GM20431 (cell line): ENCODE results near the gene RNF214.
"Not testable (repeated sequence)": the region's sequence is repeated elsewhere in the genome, so short reads cannot be mapped to it uniquely, and the experiment has no call there.

Experiments
- in situ Hi-C: fragments of 300-500 bp; cut with MseI, MboI; formaldehyde crosslinking; loops from one replicate; pipeline ENCODE4 v1.15.0; 2020; ENCODE audit warnings: low sequenced_read_pairs; ENCODE audit not compliant: unreplicated experiment

RNF214 gene

DNA sequence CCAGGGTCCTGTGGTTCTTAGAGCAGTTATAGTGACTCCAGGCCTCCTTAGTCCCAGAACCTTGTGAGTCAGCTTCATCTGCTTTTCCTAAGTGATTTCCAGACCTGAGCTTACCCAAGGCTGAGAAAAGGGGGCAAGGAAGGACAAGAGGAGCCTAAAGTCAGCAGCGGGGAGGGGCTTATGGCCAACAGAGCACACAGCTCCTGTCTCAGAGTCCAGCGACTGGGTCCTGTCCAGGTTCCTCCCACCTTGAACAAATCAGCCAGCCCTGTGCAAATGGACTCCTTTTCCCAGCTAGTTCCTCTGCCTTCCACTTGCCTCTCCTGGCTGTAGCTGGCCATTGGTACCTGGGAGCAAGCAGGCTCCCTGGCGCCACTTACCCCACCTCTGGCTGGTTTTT, 72.7 kb downstream of the RNF214 start:
- in situ Hi-C loops: no loop called here

DNA sequence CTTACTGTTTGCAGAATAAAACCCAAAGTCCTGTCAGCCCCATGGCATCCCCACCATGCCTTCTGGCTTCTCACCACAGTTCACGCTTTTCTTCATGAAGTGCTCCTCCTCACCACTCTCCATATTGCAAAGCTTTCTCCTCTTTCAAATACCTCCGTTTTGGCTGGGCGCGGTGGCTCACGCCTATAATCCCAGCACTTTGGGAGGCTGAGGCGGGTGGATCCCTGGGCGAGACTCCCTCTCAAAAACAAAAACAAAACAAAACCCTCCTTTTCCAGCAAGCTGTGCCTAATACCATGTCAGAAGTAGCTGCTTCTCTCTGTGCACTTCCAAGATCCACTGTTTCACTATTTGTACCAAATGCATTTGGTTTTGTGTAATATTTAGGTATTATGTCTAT, 76.8 kb downstream of the RNF214 start:
- in situ Hi-C loops: no loop called here

DNA sequence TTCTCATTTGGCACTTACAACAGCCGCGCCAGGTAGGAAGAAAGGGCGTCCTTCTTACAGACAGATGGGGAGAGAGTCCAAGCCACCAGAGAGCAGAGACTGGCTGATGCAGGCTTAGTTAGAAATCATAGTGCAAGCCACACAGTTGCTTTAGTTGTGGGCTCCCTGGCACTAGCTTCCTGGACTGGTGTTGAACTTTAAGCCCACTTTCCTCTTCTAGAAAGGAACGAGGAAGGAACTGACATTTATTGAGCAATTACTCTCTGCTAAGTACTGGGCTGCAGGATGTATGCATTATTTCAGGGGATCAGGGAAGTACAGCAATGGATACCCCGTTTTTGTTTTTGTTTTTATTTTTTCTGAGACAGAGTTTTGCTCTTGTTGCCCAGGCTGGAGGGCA, 80.6 kb downstream of the RNF214 start:
- in situ Hi-C loops: no loop called here

DNA sequence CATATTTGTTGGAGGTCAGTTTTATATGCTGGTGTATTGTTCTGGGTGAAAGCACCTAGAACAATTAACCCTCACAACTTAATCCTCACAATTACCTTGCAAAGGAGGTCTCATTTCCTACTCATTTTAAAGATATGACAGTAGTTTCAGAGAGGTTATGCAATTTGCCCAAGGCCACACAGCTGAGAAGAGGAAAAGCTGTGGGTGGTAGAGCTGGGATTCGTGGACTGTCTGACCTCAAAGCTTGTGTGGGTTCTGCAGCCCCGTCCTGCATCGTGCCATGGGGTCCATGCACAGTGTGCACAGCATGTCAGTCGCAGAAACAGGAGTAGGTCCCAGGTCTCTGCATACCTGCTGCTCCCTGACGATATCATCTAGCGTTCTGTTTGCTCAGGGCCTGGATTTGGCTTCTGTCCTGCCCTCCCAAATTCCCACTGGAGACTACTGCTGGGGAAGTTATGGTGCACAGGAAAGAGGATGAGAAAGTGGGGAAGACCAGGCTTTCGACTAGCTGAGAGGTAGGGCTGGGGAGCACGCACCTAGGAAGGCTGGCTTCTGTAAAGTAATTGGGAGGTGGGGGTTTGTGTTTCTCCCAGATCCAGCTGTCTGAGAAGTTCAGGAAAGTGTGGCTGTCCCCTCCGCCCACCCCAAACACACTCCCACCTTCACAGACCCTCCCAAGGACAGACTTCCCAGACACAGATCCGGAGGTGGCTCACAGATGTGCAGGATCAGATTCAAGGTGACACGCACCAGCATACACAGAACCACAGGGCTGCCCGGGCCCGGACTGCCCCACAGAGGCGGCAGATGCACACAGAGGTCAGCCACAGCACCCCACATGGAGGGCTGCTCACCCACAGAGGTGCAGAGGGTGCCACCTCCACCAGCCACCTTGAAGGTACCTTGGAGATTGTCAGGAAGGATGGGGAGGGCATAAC, 81.6 kb downstream of the RNF214 start:
- in situ Hi-C loops: no loop called here

DNA sequence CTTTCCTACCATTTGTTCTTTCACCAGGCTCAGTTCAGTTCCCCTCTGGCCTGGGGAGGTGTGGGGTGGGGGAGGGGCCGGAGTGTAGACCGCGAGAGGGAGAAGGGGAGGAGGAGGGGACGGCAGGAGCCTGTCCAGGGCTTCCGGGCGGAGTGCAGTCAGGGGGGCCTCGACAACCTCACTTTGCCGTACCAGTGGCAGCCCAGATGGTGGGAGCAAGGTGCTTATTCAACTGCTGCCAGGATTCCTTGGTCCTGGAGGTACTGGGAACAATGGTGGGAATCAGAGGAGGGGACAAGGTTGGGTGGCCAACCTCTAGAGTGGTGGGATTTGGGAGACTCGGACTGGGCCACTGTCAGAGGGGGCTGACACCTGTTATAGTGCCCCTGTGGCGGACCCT, 82.4 kb downstream of the RNF214 start:
- in situ Hi-C loops: no loop called here

DNA sequence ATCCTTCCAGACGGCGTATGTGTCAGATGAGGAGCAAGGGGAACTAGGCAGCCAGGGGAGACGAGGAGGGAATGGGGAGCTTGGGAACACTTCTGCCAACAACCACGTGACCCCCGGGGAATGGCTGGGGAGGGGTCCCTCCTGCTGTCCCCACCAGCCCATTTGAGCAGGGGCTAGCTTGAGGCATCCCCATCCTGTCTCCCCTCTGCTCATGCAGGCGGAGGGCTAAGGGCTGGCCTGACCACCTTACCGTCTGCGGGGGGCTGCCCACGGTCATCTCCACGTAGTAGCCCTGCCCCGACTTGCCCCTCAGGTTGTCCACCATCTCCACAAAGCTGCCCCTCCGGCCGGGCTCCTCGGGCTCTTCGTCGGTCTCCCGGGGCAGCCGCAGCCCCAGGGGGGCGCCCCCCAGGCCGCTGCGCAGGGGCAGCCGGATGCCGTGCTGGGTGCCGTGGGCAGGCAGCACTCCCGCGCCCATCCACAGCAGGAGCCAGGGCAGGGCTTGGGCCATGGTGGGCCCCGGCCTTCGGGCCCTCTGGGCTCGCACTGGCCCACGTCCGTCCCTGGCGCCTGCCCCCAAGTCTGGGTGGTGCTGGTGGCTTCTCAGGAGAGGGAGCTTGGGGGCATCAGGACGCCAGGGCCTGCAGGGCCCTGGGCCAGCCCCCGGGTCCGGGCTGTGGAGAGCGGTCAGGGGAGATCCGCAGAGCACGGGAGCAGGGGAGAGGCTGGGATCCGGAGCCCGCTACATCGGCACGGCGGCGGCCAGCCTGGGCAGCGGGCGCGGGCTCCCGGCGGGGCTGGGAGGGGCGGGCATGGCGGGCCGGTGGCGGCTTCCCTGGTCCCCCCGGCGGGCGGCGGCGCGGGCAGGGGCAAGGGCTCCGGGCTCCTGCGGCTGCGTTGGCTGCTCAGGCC, 83.1 kb downstream of the RNF214 start:
- in situ Hi-C loops: no loop called here

DNA sequence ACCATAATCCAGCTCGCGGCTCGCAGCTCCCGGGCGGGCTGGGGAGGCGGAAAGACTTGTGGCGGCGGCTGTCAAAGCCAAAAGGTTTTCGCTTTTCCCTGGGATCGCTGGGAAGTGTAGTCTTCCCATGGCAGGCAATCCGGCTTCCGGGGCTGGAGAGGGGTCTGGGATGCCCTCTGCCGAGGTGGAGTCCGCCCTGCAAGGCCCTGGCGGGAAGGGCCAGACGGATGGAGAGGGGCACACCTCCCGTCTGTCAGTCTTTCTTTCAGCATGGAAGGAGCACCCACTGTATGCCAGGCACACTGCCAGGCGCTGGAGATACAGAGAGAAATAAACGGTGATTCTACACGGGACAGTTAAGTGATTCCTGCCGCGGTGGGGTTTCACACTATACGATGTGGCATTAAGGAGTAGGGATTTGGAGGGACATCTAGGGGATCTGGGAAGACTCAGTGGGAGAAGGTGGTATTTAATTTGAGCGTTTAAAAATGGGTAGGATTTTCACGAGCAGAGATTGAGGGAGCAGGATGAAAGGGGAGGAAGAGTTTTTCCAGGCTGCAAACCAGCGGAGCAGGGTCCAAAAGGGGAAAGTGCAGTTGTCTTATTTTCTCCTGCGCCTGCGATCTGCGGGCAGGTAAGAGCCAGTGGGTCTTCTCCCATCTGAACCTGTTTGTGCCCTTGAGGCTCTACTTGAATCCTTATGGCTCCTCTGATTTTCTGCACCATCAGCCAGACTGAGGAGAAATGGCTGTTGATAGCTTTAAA, 83.9 kb downstream of the RNF214 start, which contains the start of gene BACE1:
Gene BACE1 (minus strand): TSS at position 60 of the 765 bp plus-strand sequence. CDS start 461 bp downstream, outside the sequence.
- in situ Hi-C loops: no loop called here

DNA sequence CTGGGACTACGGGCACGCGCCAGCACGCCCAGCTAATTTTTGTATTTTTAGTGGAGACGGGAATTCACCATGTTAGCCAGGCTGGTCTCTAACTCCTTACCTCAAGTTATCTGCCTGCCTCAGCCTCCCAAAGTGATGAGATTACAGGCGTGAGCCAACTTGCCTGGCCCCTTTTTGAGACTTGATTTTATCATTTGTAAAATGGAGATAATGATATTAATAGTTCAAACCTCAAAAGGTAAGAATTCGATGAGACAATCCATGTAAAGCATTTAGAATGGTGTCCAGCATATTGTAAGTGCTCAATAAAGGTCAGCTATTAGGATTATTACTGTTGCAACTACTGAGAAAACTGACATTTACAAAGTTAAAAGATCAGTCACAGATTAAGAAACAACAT, 86.3 kb downstream of the RNF214 start:
- in situ Hi-C loops: no loop called here

DNA sequence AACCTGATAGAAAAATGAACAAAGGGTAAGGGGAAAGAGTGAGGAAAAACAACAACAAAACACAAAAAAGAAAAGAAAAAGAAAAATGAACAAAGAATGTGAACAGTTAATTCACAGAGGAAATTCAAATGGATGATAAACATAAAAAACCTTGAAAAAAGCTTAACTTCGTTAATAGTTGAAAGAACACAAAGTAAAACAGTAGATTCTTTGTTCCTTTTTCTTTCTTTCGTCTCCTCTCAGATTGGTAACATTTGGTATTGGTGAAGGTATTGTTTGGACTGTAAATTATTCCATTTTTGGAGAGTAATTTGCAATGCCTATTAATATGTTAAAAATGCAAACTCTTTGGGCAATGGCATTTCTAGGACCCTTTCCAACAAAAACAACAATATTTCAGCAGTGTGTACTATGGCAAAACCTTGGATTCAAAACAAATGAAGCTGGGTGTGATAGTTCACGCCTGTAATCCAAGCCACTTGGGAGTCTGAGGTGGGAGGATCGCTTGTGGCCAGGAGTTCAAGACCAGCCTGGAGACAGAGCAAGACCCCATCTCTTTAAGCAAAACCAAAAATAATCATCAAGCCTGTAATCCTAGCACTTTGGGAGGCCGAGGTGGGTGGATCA, 86.9 kb downstream of the RNF214 start:
- in situ Hi-C loops: no loop called here

DNA sequence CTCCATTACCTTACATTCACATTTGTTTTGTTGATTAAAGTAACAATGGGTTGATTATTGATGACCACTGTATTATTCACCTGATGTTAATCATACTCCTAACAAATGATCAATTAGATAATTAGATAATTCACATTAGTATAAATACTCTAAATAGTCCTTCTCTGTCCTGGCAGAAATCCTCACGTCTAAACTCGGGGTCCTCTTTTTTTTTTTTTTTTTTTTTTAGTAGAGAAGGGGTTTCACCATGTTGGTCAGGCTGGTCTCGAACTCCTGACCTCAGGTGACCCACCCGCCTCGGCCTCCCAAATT, 94.7 kb downstream of the RNF214 start:
- in situ Hi-C loops: not testable (repeated sequence)

DNA sequence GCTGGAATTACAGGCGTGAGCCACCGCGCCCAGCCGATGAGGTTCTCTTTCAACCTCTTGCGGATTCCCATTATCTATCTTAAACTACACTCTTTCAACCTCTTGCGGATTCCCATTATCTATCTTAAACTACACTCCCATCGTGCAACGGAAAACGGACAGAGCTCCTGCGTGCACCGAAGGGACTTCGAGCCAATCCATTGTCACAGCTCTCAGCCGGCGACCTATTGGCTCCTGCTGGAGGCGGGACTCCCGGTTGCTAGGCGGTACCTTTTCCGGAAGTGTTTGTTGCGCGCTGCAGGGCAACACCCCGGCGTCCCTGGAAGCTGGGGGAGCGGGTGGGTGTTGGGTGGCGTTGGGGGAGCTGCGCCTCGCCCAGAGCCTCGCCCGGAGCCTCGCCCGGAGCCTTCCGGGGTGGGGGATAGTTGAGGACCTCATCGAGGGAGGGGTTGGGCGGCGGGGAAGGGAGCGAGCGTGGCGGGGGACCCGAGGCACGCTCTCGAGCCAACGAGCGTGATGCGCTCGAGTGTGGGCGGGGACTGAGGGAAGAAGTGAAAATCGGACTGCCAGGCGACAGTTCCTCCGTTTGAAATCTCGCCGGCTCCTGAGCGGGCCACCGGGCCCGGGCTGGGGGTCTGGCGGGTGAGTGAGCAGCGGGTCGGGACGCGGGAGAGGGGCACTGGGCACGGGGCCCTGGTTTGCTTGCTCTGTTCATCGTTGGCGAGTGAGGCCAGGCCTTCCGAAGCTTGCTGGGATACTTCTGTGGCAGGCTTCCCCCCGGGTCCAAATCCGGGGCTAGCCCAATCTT, 95.3 kb downstream of the RNF214 start, which contains the start of gene CEP164:
Gene CEP164 (plus strand): TSS at position 288 of the 808 bp plus-strand sequence. CDS start 10,733 bp downstream, outside the sequence.
- in situ Hi-C loops: no loop called here

DNA sequence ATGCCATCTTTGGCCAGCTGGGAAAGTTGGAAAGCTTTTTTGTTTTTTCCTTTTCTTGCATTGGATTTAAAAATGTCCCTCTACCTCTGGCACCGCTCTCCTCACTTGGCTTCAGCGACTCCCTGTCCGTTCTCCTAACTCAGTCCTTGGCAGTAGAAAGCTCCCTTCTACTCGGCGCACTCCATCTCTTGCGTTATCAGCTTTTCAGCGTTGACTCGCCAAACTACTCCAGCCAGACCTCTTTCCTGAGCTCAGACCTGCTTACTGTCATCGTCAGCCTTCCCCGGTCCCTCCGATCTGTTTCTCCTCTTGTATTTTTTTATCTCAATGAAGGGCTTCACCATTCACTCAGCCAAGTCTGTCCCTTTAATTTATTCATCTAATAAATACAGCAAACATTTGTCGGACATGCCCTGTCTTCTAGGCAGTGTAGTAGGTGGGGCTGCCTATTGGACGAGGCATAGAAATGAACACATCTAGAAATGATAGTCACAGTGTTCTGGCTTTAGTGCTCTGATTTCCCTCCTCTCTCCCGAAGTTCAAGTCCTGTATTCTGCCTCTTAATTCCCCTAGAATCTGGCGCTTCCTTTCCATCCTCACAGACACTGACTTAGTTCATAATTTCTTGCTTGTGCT, 96.0 kb downstream of the RNF214 start:
- in situ Hi-C loops: no loop called here

DNA sequence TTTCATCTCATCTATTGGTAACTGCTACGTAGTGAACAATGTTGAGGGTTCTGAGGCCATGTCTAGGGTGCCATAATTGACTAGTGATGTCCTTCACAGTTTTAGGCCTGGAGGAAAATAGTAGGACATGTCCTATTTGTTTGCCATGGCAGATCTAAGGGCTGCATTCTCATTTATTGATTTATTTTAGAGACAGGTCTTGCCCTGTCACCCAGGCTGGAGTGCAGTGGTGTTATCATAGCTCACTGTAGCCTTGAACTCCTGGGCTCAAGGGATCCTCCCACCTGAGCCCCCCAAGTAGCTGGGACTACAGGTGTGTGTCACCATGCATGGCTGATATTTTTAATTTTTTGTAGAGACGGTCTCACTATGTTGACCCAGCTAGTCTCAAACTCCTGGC, 100.4 kb downstream of the RNF214 start:
- in situ Hi-C loops: no loop called here

DNA sequence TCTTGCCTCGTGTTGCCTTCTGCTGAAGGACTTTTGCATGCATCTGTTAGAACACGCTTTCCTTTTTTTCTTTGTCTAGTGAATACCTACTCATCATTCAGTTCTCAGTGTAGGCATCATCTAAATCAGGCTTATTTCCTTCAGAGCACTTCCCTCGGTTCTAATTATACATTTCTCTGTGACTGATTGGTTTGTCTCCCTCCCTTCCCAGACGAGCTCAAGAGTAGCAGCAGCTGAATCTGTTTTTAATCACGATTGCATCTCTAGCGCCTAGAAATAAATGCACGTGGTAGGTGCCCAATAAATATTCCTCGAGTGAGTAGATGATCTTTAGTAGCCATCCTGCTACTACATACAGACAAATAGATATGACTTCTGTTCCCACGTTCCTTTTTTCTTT, 101.4 kb downstream of the RNF214 start:
- in situ Hi-C loops: no loop called here

DNA sequence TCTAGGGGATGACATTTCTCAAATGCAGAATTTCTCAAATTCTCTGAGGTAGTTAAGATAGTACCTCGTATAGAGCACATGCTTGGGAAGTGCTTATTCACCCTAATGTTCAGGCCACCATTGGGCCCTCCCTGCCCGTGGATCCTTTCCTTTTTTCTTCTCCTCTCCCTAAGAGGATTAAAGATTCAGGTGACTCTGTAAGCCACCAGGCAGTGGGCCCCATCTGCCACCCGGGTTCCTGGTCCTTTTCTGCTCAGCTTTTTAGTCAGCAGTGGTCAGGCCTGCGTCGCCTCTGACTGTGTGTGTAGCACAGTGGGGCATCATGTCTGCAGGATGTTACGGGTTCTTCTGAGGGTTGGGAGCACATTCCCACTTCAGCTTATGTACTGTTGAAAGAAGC, 102.4 kb downstream of the RNF214 start:
- in situ Hi-C loops: no loop called here

DNA sequence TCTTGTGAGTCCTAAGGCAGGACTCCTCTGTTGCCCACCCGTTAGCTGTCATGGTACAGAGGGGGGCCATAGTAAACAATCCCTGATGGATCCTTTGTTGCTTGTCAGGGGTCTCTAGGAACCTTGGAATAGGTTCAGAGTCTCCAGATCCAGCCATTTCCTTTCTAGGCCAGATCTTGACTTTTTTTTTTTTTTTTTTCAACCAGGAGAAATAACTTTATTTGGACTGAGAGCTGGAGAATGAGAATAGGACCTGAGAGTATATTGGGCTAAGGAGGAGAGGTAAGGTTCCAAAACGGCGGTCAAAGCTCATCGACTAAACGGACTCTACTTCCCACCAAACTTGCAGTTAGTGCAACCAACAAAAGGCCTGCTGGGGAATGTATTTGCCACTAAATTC, 102.9 kb downstream of the RNF214 start:
- in situ Hi-C loops: no loop called here
